HepG2 (cell line): Measurements from ENCODE around the gene ZDHHC18. TPM values are rescaled to one million over a fixed set of nuclear protein-coding genes. Genes with fewer than 3 reads are reported as not detected.
"Not testable (repeated sequence)": the region's sequence is repeated elsewhere in the genome, so short reads cannot be mapped to it uniquely, and the experiment has no call there.

Experiments
- ATAC-seq: fragments of 200-7000 bp; cut with Tn5 transposase; 3 replicates; pipeline ENCODE4 v1.9.1; 2020; ENCODE audit warnings: mild to moderate bottlenecking, moderate library complexity
- BruUV-seq: library from RNA; stranded (reverse); fragments of 400-500 nt; replicated peaks from 2 replicates; lab custom pipeline; 2021; lab: Mats Ljungman, UMichigan
- CTCF ChIA-PET: fragments of 300-600 bp; formaldehyde crosslinking; extraction: SDS; loops from one replicate; lab custom pipeline; 2021; ENCODE audit warnings: low total read pairs, inconsistent platforms, low intra/inter-chr PET ratio; lab: Yijun Ruan, JAX
- POLR2A ChIA-PET: fragments of 350-600 bp; sonication (Branson Sonifier 250); formaldehyde crosslinking; loops from one replicate; lab custom pipeline; 2020; ENCODE audit warnings: antibody characterized with exemption, inconsistent platforms; lab: Yijun Ruan, JAX
- DNase-seq: peaks from one replicate; pipeline ENCODE4 v3.0.0-alpha.2; 2015; ENCODE audit warnings: low spot score
- FAIRE-seq: peaks from 3 replicates; lab custom pipeline; 2011; peaks lifted over from hg19 to GRCh38; lab: Jason Lieb, UNC
- H2AFZ ChIP-seq: one replicate; pipeline ENCODE4 v1.6.1; 2011; ENCODE audit warnings: low read length, inconsistent platforms
- H3K27ac ChIP-seq: fragments of 300-600 bp; 3 replicates; pipeline ENCODE4 v1.8.0; 2011; ENCODE audit warnings: mixed run types, mild to moderate bottlenecking, mixed read lengths, low read length, inconsistent platforms; ENCODE audit not compliant: insufficient read depth; ENCODE audit errors: extremely low read length
- H3K27me3 ChIP-seq, 2 experiments: fragments of 200-600 bp in 1 of 2; 2 replicates in 1 of 2; 3 replicates in 1 of 2; pipeline versions ENCODE4 v1.6.0 to v1.8.0; 2011; ENCODE audit warnings: low read length in 2 of 2, mild to moderate bottlenecking in 2 of 2, moderate library complexity in 2 of 2, inconsistent platforms in 1 of 2; ENCODE audit not compliant: insufficient read depth in 2 of 2, control insufficient read depth in 1 of 2
- H3K36me3 ChIP-seq, 2 experiments: fragments of 200-600 bp in 1 of 2; replicated peaks in 1 of 2; 2 replicates in 1 of 2; 3 replicates in 1 of 2; pipeline versions ENCODE4 v1.5.1 to v1.8.0; 2011; ENCODE audit warnings: low read length in 2 of 2, inconsistent platforms in 1 of 2; ENCODE audit not compliant: insufficient read depth in 2 of 2, control insufficient read depth in 1 of 2
- H3K4me1 ChIP-seq: 2 replicates; pipeline ENCODE4 v1.5.1; 2012; ENCODE audit warnings: low read length, inconsistent platforms; ENCODE audit not compliant: insufficient read depth
- H3K4me2 ChIP-seq: 2 replicates; pipeline ENCODE4 v1.6.0; 2011; ENCODE audit warnings: low read depth, low read length, inconsistent platforms
- H3K4me3 ChIP-seq, 3 experiments: fragments of 200-600 bp in 1 of 3; sonication (generic), shearing (Covaris generic) in 1 of 3; replicated peaks in 1 of 3; 2 replicates each; pipeline ENCODE4 v1.5.1; 2011 to 2016; ENCODE audit warnings: low read length in 3 of 3, inconsistent platforms in 2 of 3, low read depth in 2 of 3, mild to moderate bottlenecking in 2 of 3, control low read depth in 1 of 3, mixed read lengths in 1 of 3; ENCODE audit not compliant: insufficient read depth in 1 of 3
- H3K79me2 ChIP-seq: one replicate; pipeline ENCODE4 v1.6.1; 2011; ENCODE audit warnings: low read length, inconsistent platforms; ENCODE audit not compliant: insufficient read depth
- H3K9ac ChIP-seq: 2 replicates; pipeline ENCODE4 v1.6.0; 2011; ENCODE audit warnings: mild to moderate bottlenecking, low read depth, low read length, inconsistent platforms; ENCODE audit not compliant: insufficient read depth
- H3K9me3 ChIP-seq: 2 replicates; pipeline ENCODE4 v1.5.1; 2012; ENCODE audit warnings: mild to moderate bottlenecking, low read length
- H4K20me1 ChIP-seq: 2 replicates; pipeline ENCODE4 v1.6.0; 2011; ENCODE audit warnings: inconsistent platforms, mild to moderate bottlenecking, low read length, moderate library complexity; ENCODE audit not compliant: insufficient read depth
- CEBPG ChIP-seq: IDR thresholded peaks from 2 replicates; pipeline ENCODE4 v1.6.1; 2016
- ELF3 ChIP-seq: IDR thresholded peaks from 2 replicates; pipeline ENCODE4 v1.6.1; 2016; ENCODE audit warnings: missing genetic modification reagents, missing compliant biosample characterization
- HIVEP1 ChIP-seq: sonication (generic); formaldehyde crosslinking; IDR thresholded peaks from 2 replicates; pipeline ENCODE4 v1.4.0; 2020; ENCODE audit warnings: mild to moderate bottlenecking, missing genetic modification reagents
- ISL2 ChIP-seq: sonication (generic); formaldehyde crosslinking; IDR thresholded peaks from 2 replicates; pipeline ENCODE4 v1.5.0; 2020; ENCODE audit warnings: missing genetic modification reagents
- JUND ChIP-seq: sonication (generic); formaldehyde crosslinking; IDR thresholded peaks from 2 replicates; pipeline ENCODE4 v1.8.0; 2022; ENCODE audit warnings: mild to moderate bottlenecking, missing genetic modification reagents
- KDM1A ChIP-seq: IDR thresholded peaks from 2 replicates; pipeline ENCODE4 v1.6.1; 2016; ENCODE audit warnings: missing compliant biosample characterization
- KDM2A ChIP-seq: sonication (generic); formaldehyde crosslinking; IDR thresholded peaks from 2 replicates; pipeline ENCODE4 v1.4.0; 2020; ENCODE audit warnings: low read depth, missing genetic modification reagents, borderline replicate concordance
- KDM5B ChIP-seq: sonication (generic); formaldehyde crosslinking; IDR thresholded peaks from 2 replicates; pipeline ENCODE4 v1.4.0; 2020; ENCODE audit warnings: missing genetic modification reagents, mild to moderate bottlenecking, borderline replicate concordance
- NCOA2 ChIP-seq: sonication (generic); formaldehyde crosslinking; IDR thresholded peaks from 2 replicates; pipeline ENCODE4 v1.8.0; 2022; ENCODE audit warnings: inconsistent platforms
- PATZ1 ChIP-seq: sonication (generic); formaldehyde crosslinking; IDR thresholded peaks from 2 replicates; pipeline ENCODE4 v1.4.0; 2020; ENCODE audit warnings: missing genetic modification reagents
- POGZ ChIP-seq: sonication (generic); formaldehyde crosslinking; IDR thresholded peaks from 2 replicates; pipeline ENCODE4 v1.4.0; 2020; ENCODE audit warnings: mild to moderate bottlenecking, missing genetic modification reagents
- RXRB ChIP-seq: IDR thresholded peaks from 2 replicates; pipeline ENCODE4 v1.6.1; 2016; ENCODE audit warnings: borderline replicate concordance, missing genetic modification reagents, missing compliant biosample characterization
- SP4 ChIP-seq: sonication (generic); formaldehyde crosslinking; IDR thresholded peaks from 2 replicates; pipeline ENCODE4 v1.8.1; 2023; ENCODE audit warnings: mild to moderate bottlenecking, missing genetic modification reagents
- TBX2 ChIP-seq: sonication (generic); formaldehyde crosslinking; IDR thresholded peaks from 2 replicates; pipeline ENCODE4 v1.5.0; 2020; ENCODE audit warnings: missing genetic modification reagents, mild to moderate bottlenecking, borderline replicate concordance
- ZNF121 ChIP-seq: sonication (generic); formaldehyde crosslinking; IDR thresholded peaks from 2 replicates; pipeline ENCODE4 v1.5.0; 2020; ENCODE audit warnings: mild to moderate bottlenecking, missing genetic modification reagents
- ZNF143 ChIP-seq: sonication (generic); formaldehyde crosslinking; IDR thresholded peaks from 2 replicates; pipeline ENCODE4 v1.4.0; 2020; ENCODE audit warnings: missing genetic modification reagents
- ZNF205 ChIP-seq: IDR thresholded peaks from 2 replicates; pipeline ENCODE4 v1.6.1; 2018; ENCODE audit warnings: missing biosample characterization, missing genetic modification reagents
- ZNF556 ChIP-seq: sonication (generic); formaldehyde crosslinking; IDR thresholded peaks from 2 replicates; pipeline ENCODE4 v1.4.0; 2020; ENCODE audit warnings: mild to moderate bottlenecking, missing genetic modification reagents, borderline replicate concordance
- ZNF768 ChIP-seq: sonication (generic); formaldehyde crosslinking; IDR thresholded peaks from 2 replicates; pipeline ENCODE4 v1.4.0; 2020; ENCODE audit warnings: missing genetic modification reagents
- WGBS: methylation state at CpG from one replicate; pipeline ENCODE4 v1.1.6; 2017; ENCODE audit warnings: low lambda C conversion rate; 5-methylcytosine and 5-hydroxymethylcytosine counted together
- in situ Hi-C: cut with HindIII; loops from 2 replicates; pipeline ENCODE4 v1.10.0; 2017; ENCODE audit warnings: low pct_unique_long_range_greater_than_20kb; ENCODE audit not compliant: extremely low pct_ligation_motif_present
- intact Hi-C: fragments of 100-400 bp; cut with micrococcal nuclease; formaldehyde crosslinking; loops from one replicate; pipeline ENCODE4 v1.10.0; 2022; ENCODE audit not compliant: unreplicated experiment
- polyA plus RNA-seq, 8 experiments: library from polyadenylated mRNA; depleted of rRNA in 3 of 8; stranded (reverse) in 7 of 8; unstranded in 1 of 8; fragments of >200 nt; fragmentation: Illumina TruSeq in 4 of 8; extraction: Trizol in 4 of 8; gene quantifications; 2 replicates each; pipeline versions ENCODE4 v1.2.1 to v1.2.3, GENCODE V29; 2011 to 2016; ENCODE audit warnings: low read depth in 4 of 8, missing spikeins in 1 of 8, mixed read lengths in 1 of 8; ENCODE audit not compliant: insufficient read depth in 1 of 8
- total RNA-seq, 5 experiments: library from RNA; depleted of rRNA; stranded (reverse); fragments of >200 nt; fragmentation: Illumina TruSeq; extraction: Trizol; gene quantifications; 2 replicates each; pipeline ENCODE4 v1.2.3, GENCODE V29; 2016; ENCODE audit warnings: low read depth in 1 of 5

The ZDHHC18 gene
- total and polyA plus RNA-seq, 2 of the 13 experiments (the other 11 are each of a cell fraction or from before 2014, with no cell fraction given), result 13.2 to 35.3 TPM

GRCh38 chr1:26879793-26880192 lies 53.3 kb downstream of the ZDHHC18 start:
- Histone ChIP-seq H3K9ac (no peak overlapping the region), H4K20me1 (no peaks in the 10 kb centered on the region), H3K79me2 (no peaks in the 10 kb centered on the region)
- in situ Hi-C loops, result no loop called here
- FAIRE-seq, result no peak
- no TSS peak for BruUV-seq
- TF ChIP-seq ZNF556 (CRISPR knock-in tag) (no peak), ZNF143 (CRISPR knock-in tag) (no peak)
- TF ChIP-seq, all 625 proteins: peak for 0
- H3K4me3 ChIP-seq, result no peak overlapping the region
- H3K4me2 ChIP-seq, result no peak overlapping the region
- no peak overlapping the region for H2AFZ ChIP-seq
- ChIA-PET CTCF (no interaction called here), POLR2A (interaction anchor here (1.3 kb wide), 1 partner anchor 34 kb away, joined by 3 read pairs; the partner anchor contains the start of gene NR0B2)
- H3K36me3 ChIP-seq, result peaks cover 18 to 49% of the 10 kb centered on the region in 2 experiments
- 90% methylated on average over 4 of the region's 4 CpGs for WGBS
- H3K27me3 ChIP-seq, result no peaks in the 10 kb centered on the region
- H3K9me3 ChIP-seq, result no peaks in the 10 kb centered on the region
- DNase-seq (no peak), ATAC-seq (no peak)
- no peak overlapping the region for H3K27ac ChIP-seq
- peaks cover 40% of the 10 kb centered on the region for H3K4me1 ChIP-seq
- intact Hi-C loops, result loop anchor here (5.0 to 10.0 kb wide), 2 partner anchors 67 to 275 kb away; no protein-coding TSS in a partner anchor

GRCh38 chr1:26881611-26882010 lies 55.1 kb downstream of the ZDHHC18 start:
- H3K4me2 ChIP-seq, H3K9me3 ChIP-seq, H3K27me3 ChIP-seq, H3K79me2 ChIP-seq, in situ Hi-C loops, H2AFZ ChIP-seq, BruUV-seq, H3K9ac ChIP-seq, H3K4me3 ChIP-seq, intact Hi-C loops, H4K20me1 ChIP-seq, CTCF ChIA-PET: not testable (repeated sequence)
- FAIRE-seq (peak; percentile 46), DNase-seq (peak; percentile 48), ATAC-seq (peak; percentile 66)
- WGBS, result 55% methylated on average over 5 of the region's 6 CpGs
- POLR2A ChIA-PET, result interaction anchor here (0.7 to 3.5 kb wide), 10 partner anchors 8 to 110 kb away, joined by 3 to 23 read pairs (median 8); partner anchors contain the start of genes GPATCH3, GPN2 and NR0B2
- Histone ChIP-seq H3K27ac (peak overlapping the region; percentile 26), H3K4me1 (peaks cover 45% of the 10 kb centered on the region), H3K36me3 (peaks cover 20 to 62% of the 10 kb centered on the region in 2 experiments)
- TF ChIP-seq NCOA2 (CRISPR knock-in tag), result peak; percentile 63
- TF ChIP-seq ZNF768 (CRISPR knock-in tag), result peak; percentile 60; the same call in 1 of the 2 replicates
- peak; percentile 96; the same call in 1 of the 2 replicates for TF ChIP-seq KDM1A (CRISPR knock-in tag)
- peak; percentile 72; the same call in 1 of the 2 replicates for TF ChIP-seq TBX2
- peak; percentile 42; the same call in 1 of the 2 replicates for TF ChIP-seq SP4 (CRISPR knock-in tag)
- 0 out of 2 replicates have a peak, but pooled peaks have one; percentile 38 for TF ChIP-seq ZNF205 (CRISPR knock-in tag)
- peak; percentile 73; the same call in 1 of the 2 replicates for TF ChIP-seq JUND
- TF ChIP-seq PATZ1 (CRISPR knock-in tag), result peak; percentile 55
- TF ChIP-seq RXRB (CRISPR knock-in tag), result peak; percentile 72
- peak; percentile 100 for TF ChIP-seq ZNF121 (CRISPR knock-in tag)
- TF ChIP-seq ISL2, result peak; percentile 69
- TF ChIP-seq KDM5B (CRISPR knock-in tag), result 0 out of 2 replicates have a peak, but pooled peaks have one; percentile 25
- TF ChIP-seq KDM2A (CRISPR knock-in tag), result peak; percentile 47; the same call in 1 of the 2 replicates
- TF ChIP-seq CEBPG, result peak; percentile 95
- 0 out of 2 replicates have a peak, but pooled peaks have one; percentile 63 for TF ChIP-seq HIVEP1 (CRISPR knock-in tag)
- peak; percentile 26; the same call in 1 of the 2 replicates for TF ChIP-seq ELF3 (CRISPR knock-in tag)
- peak; percentile 90 for TF ChIP-seq POGZ (CRISPR knock-in tag)
